ENCODE data around the gene GPX5. TPM values are rescaled to one million over a fixed set of nuclear protein-coding genes. Genes with fewer than 3 reads are reported as not detected.
"Not testable (repeated sequence)": the region's sequence is repeated elsewhere in the genome, so short reads cannot be mapped to it uniquely, and the experiment has no call there.

GPX5 gene
- total RNA-seq: not detected

- no peak for DNase-seq
Measured at GRCh38 chr6:28525496-28526039, at the start of gene GPX5. Gene GPX5 (plus strand): TSS chr6:28525881. CDS start chr6:28526014, 133 bp downstream.

- DNase-seq: no peak
Measured at GRCh38 chr6:28478518-28478917, 47.2 kb upstream of the GPX5 start.

- no peak for DNase-seq
Measured at GRCh38 chr6:28480253-28480932, 45.3 kb upstream of the GPX5 start.

- DNase-seq: no peak
Measured at GRCh38 chr6:28485482-28485881, 40.2 kb upstream of the GPX5 start.

GRCh38 chr6:28486533-28486932, 39.1 kb upstream of the GPX5 start:
- DNase-seq: no peak

- no peak for DNase-seq
Measured at GRCh38 chr6:28486988-28487742, 38.5 kb upstream of the GPX5 start.

- DNase-seq: no peak
Measured at GRCh38 chr6:28488916-28489365, 36.7 kb upstream of the GPX5 start.

- DNase-seq: peak; percentile 4
Measured at GRCh38 chr6:28489366-28490204, 36.1 kb upstream of the GPX5 start.

GRCh38 chr6:28490205-28490890, 35.3 kb upstream of the GPX5 start:
- DNase-seq: no peak

- DNase-seq: no peak
Measured at GRCh38 chr6:28491984-28492317, 33.7 kb upstream of the GPX5 start.

GRCh38 chr6:28496099-28496779, 29.4 kb upstream of the GPX5 start:
- no peak for DNase-seq

- DNase-seq: no peak
Measured at GRCh38 chr6:28497306-28497705, 28.4 kb upstream of the GPX5 start.

GRCh38 chr6:28497893-28498292, 27.8 kb upstream of the GPX5 start:
- DNase-seq: no peak

- DNase-seq: no peak
Measured at GRCh38 chr6:28501259-28501658, 24.4 kb upstream of the GPX5 start.

- DNase-seq: not testable (repeated sequence)
Measured at GRCh38 chr6:28502136-28502535, 23.5 kb upstream of the GPX5 start.

GRCh38 chr6:28502709-28503305, 22.9 kb upstream of the GPX5 start:
- DNase-seq: not testable (repeated sequence)

- DNase-seq: no peak
Measured at GRCh38 chr6:28505733-28506132, 19.9 kb upstream of the GPX5 start.

- no peak for DNase-seq
Measured at GRCh38 chr6:28506807-28507475, 18.7 kb upstream of the GPX5 start.

GRCh38 chr6:28511628-28512300, 13.9 kb upstream of the GPX5 start:
- no peak for DNase-seq

- not testable (repeated sequence) for DNase-seq
Measured at GRCh38 chr6:28512387-28512786, 13.3 kb upstream of the GPX5 start.

Measured in effector CD4-positive, alpha-beta T cell (primary cell).